Activated CD4-positive, CD25-positive, alpha-beta regulatory T cell treated with anti-CD3 and anti-CD28 coated beads, Interleukin-2, amount 50 U/mL, for 72 hours (primary cell): ENCODE results near the gene SAMD11.
"Not testable (repeated sequence)": the region's sequence is repeated elsewhere in the genome, so short reads cannot be mapped to it uniquely, and the experiment has no call there.

Experiments
- DNase-seq: peaks from one replicate; pipeline ENCODE4 v3.0.0; 2021

The SAMD11 gene

GRCh38 chr1:966135-966703, 42.5 kb downstream of the SAMD11 start, which contains the start of gene PLEKHN1:
Gene PLEKHN1, plus strand, starts transcription at chr1:966482. Its CDS starts 50 bp downstream, at chr1:966532.
- DNase-seq: peak; percentile 66

GRCh38 chr1:966704-967300, 43.1 kb downstream of the SAMD11 start:
- DNase-seq: peak; percentile 80

- no peak for DNase-seq
Observed at GRCh38 chr1:967466-968343, 44.0 kb downstream of the SAMD11 start.

GRCh38 chr1:969260-969855, 45.6 kb downstream of the SAMD11 start:
- no peak for DNase-seq

- DNase-seq: no peak
Observed at GRCh38 chr1:970242-970972, 46.7 kb downstream of the SAMD11 start.

GRCh38 chr1:970973-971730, 47.4 kb downstream of the SAMD11 start:
- no peak for DNase-seq

- no peak for DNase-seq
Observed at GRCh38 chr1:971751-972506, 48.2 kb downstream of the SAMD11 start.

GRCh38 chr1:972726-973458, 49.2 kb downstream of the SAMD11 start:
- DNase-seq: no peak

- DNase-seq: no peak
Observed at GRCh38 chr1:973459-974292, 50.0 kb downstream of the SAMD11 start.

GRCh38 chr1:974293-974640, 50.5 kb downstream of the SAMD11 start:
- DNase-seq: no peak

- no peak for DNase-seq
Observed at GRCh38 chr1:974687-975328, 51.1 kb downstream of the SAMD11 start.

- DNase-seq: no peak
Observed at GRCh38 chr1:975365-975764, 51.6 kb downstream of the SAMD11 start.

- DNase-seq: peak; percentile 64
Observed at GRCh38 chr1:975896-976683, 52.4 kb downstream of the SAMD11 start.

- not testable (repeated sequence) for DNase-seq
Observed at GRCh38 chr1:976791-977190, 53.1 kb downstream of the SAMD11 start.

GRCh38 chr1:978069-978834, 54.5 kb downstream of the SAMD11 start:
- DNase-seq: peak; percentile 32

GRCh38 chr1:978835-979743, 55.4 kb downstream of the SAMD11 start:
- peak; percentile 30 for DNase-seq

GRCh38 chr1:979744-980072, 56.0 kb downstream of the SAMD11 start:
- DNase-seq: no peak
